PC-9 (cell line): Measurements from ENCODE around the gene NLK. TPM values are rescaled to one million over a fixed set of nuclear protein-coding genes. Genes with fewer than 3 reads are reported as not detected.

Experiments used
- BruUV-seq: library from RNA; stranded (reverse); fragments of 400-500 nt; replicated peaks from 2 replicates; lab custom pipeline; 2021; lab: Mats Ljungman, UMichigan
- CTCF ChIA-PET: fragments of 300-600 bp; sonication (Branson Sonifier 250); formaldehyde crosslinking; loops from one replicate; lab custom pipeline; 2022; ENCODE audit warnings: antibody characterized with exemption; lab: Charles Lee
- POLR2A ChIA-PET: fragments of 300-600 bp; sonication (Branson Sonifier 250); formaldehyde crosslinking; loops from one replicate; lab custom pipeline; 2022; ENCODE audit warnings: antibody characterized with exemption; ENCODE audit not compliant: unreplicated experiment; lab: Charles Lee
- DNase-seq, 2 experiments: peaks; one replicate each; pipeline versions ENCODE4 v3.0.0 to v3.0.0-alpha.2; 2015 to 2022; ENCODE audit warnings: mixed read lengths in 1 of 2
- H2AFZ ChIP-seq: fragments of 200-600 bp; sonication (generic); 2 replicates; pipeline ENCODE4 v1.8.1; 2017; ENCODE audit warnings: antibody characterized with exemption
- H3F3A ChIP-seq: fragments of 200-600 bp; sonication (generic); 2 replicates; pipeline ENCODE4 v1.8.1; 2017; ENCODE audit warnings: antibody characterized with exemption, mild to moderate bottlenecking, low read depth; ENCODE audit not compliant: insufficient read depth
- H3K27ac ChIP-seq: fragments of 200-600 bp; sonication (generic); 2 replicates; pipeline ENCODE4 v1.6.1; 2016; ENCODE audit warnings: mixed run types
- H3K27me3 ChIP-seq: fragments of 200-600 bp; sonication (generic); 2 replicates; pipeline ENCODE4 v1.6.1; 2016; ENCODE audit warnings: low read depth, mixed run types; ENCODE audit not compliant: insufficient read depth
- H3K36me3 ChIP-seq: fragments of 200-600 bp; sonication (generic); 2 replicates; pipeline ENCODE4 v1.6.1; 2016; ENCODE audit warnings: low read depth, mixed run types
- H3K4me1 ChIP-seq: fragments of 200-600 bp; sonication (generic); replicated peaks from 2 replicates; pipeline ENCODE4 v1.6.1; 2016; ENCODE audit warnings: mixed run types; ENCODE audit not compliant: insufficient read depth
- H3K4me2 ChIP-seq: fragments of 200-600 bp; sonication (generic); 2 replicates; pipeline ENCODE4 v1.6.1; 2017; ENCODE audit warnings: mixed run types
- H3K4me3 ChIP-seq: fragments of 200-600 bp; sonication (generic); 2 replicates; pipeline ENCODE4 v1.6.1; 2016; ENCODE audit warnings: mixed run types
- H3K79me2 ChIP-seq: fragments of 200-600 bp; sonication (generic); 2 replicates; pipeline ENCODE4 v1.6.1; 2017; ENCODE audit warnings: low read depth, mixed run types
- H3K9me2 ChIP-seq: fragments of 200-600 bp; sonication (generic); 2 replicates; pipeline ENCODE4 v1.8.1; 2017; ENCODE audit warnings: mild to moderate bottlenecking; ENCODE audit not compliant: insufficient read depth
- H3K9me3 ChIP-seq: fragments of 200-600 bp; sonication (generic); 2 replicates; pipeline ENCODE4 v1.8.1; 2016; ENCODE audit warnings: low read depth; ENCODE audit not compliant: insufficient read depth
- H4K20me1 ChIP-seq: fragments of 200-600 bp; sonication (generic); 2 replicates; pipeline ENCODE4 v1.8.1; 2017; ENCODE audit not compliant: insufficient read depth
- CTCF ChIP-seq: fragments of 200-600 bp; sonication (generic); conservative IDR thresholded peaks from 2 replicates; pipeline ENCODE4 v1.6.1; 2017; ENCODE audit warnings: mixed run types, antibody characterized with exemption, mild to moderate bottlenecking, moderate library complexity
- EZH2 ChIP-seq: fragments of 200-600 bp; sonication (generic); IDR thresholded peaks from 2 replicates; pipeline ENCODE4 v1.8.0; 2017; ENCODE audit warnings: antibody characterized with exemption, low read depth
- intact Hi-C: fragments of 100-400 bp; cut with micrococcal nuclease; formaldehyde crosslinking; loops from one replicate; pipeline ENCODE4 v1.10.0; 2022; ENCODE audit not compliant: unreplicated experiment
- total RNA-seq: library from RNA; stranded (reverse); gene quantifications from 2 replicates; pipeline ENCODE4 v1.2.3, GENCODE V29; 2021

Gene NLK
- total RNA-seq, 1 experiment from 2014 or later, result 20.7 TPM

GRCh38 chr17:28142305-28142704 is 99.8 kb downstream of the NLK start:
- no peak overlapping the region for H3K4me3 ChIP-seq
- H3K27me3 ChIP-seq, result no peaks in the 10 kb centered on the region
- no peaks in the 10 kb centered on the region for H3K9me2 ChIP-seq
- H2AFZ ChIP-seq, result no peak overlapping the region
- TF ChIP-seq CTCF (no peak), EZH2 (no peak)
- H3K9me3 ChIP-seq, result no peaks in the 10 kb centered on the region
- H4K20me1 ChIP-seq, result no peaks in the 10 kb centered on the region
- intact Hi-C loops, result no loop called here
- DNase-seq, result no peak
- no peaks in the 10 kb centered on the region for H3F3A ChIP-seq
- ChIA-PET CTCF (no interaction called here), POLR2A (no interaction called here)
- no peak overlapping the region for H3K4me2 ChIP-seq
- H3K36me3 ChIP-seq, result no peaks in the 10 kb centered on the region
- BruUV-seq, result no TSS peak
- H3K4me1 ChIP-seq, result no peaks in the 10 kb centered on the region
- H3K27ac ChIP-seq, result no peak overlapping the region
- H3K79me2 ChIP-seq, result no peaks in the 10 kb centered on the region

- Histone ChIP-seq H3K4me1 (no peaks in the 10 kb centered on the region), H3K4me3 (no peak overlapping the region), H2AFZ (no peak overlapping the region), H3F3A (no peaks in the 10 kb centered on the region), H3K9me2 (no peaks in the 10 kb centered on the region), H3K36me3 (no peaks in the 10 kb centered on the region), H3K27ac (no peak overlapping the region), H3K79me2 (no peaks in the 10 kb centered on the region), H3K9me3 (no peaks in the 10 kb centered on the region), H4K20me1 (no peaks in the 10 kb centered on the region), H3K27me3 (no peaks in the 10 kb centered on the region), H3K4me2 (no peak overlapping the region)
- BruUV-seq, result no TSS peak
- DNase-seq, result no peak
- ChIA-PET CTCF (interaction anchor here (0.6 kb wide), 2 partner anchors 15 to 1016 kb away, joined by 3 to 16 read pairs; no protein-coding TSS in a partner anchor), POLR2A (interaction anchor here (0.5 to 0.7 kb wide), 2 partner anchors 20 to 88 kb away, joined by 6 to 25 read pairs; no protein-coding TSS in a partner anchor)
- intact Hi-C loops, result no loop called here
- TF ChIP-seq CTCF (no peak), EZH2 (no peak)
These were observed 101.5 kb downstream of the NLK start for GRCh38 chr17:28144019-28144418.

GRCh38 chr17:28145348-28145747 is 102.9 kb downstream of the NLK start:
- Histone ChIP-seq H3F3A (no peaks in the 10 kb centered on the region), H3K4me1 (no peaks in the 10 kb centered on the region), H3K4me3 (no peak overlapping the region), H3K79me2 (no peaks in the 10 kb centered on the region), H3K9me3 (no peaks in the 10 kb centered on the region), H4K20me1 (no peaks in the 10 kb centered on the region), H3K4me2 (no peak overlapping the region), H3K27ac (no peak overlapping the region), H2AFZ (no peak overlapping the region), H3K27me3 (no peaks in the 10 kb centered on the region), H3K36me3 (no peaks in the 10 kb centered on the region), H3K9me2 (no peaks in the 10 kb centered on the region)
- CTCF ChIA-PET, result no interaction called here
- intact Hi-C loops, result no loop called here
- TF ChIP-seq EZH2 (no peak), CTCF (no peak)
- no peak for DNase-seq
- POLR2A ChIA-PET, result no interaction called here
- BruUV-seq, result no TSS peak
